PFSK-1 (cell line): ENCODE measurements around the gene DTWD2.

Source experiments
- FOXP2 ChIP-seq: optimal IDR thresholded peaks from 2 replicates; pipeline ENCODE3; 2011; ENCODE audit warnings: borderline replicate concordance, control low read depth, inconsistent platforms; ENCODE audit not compliant: insufficient read depth; ENCODE audit errors: extremely low read length, extremely low read depth
- POLR2AphosphoS5 ChIP-seq: IDR thresholded peaks from 2 replicates; pipeline ENCODE4 v1.6.1; 2012; ENCODE audit warnings: low read depth, mild to moderate bottlenecking, control low read depth, low read length, moderate library complexity
- REST ChIP-seq, 2 experiments: IDR thresholded peaks; 2 replicates each; pipeline versions ENCODE4 v1.6.1 to v1.8.0; 2011 to 2012; ENCODE audit warnings: low read depth in 2 of 2, low read length in 2 of 2, control low read depth in 1 of 2, inconsistent platforms in 1 of 2, mild to moderate bottlenecking in 1 of 2, moderate library complexity in 1 of 2; ENCODE audit not compliant: insufficient read depth in 1 of 2
- SIN3A ChIP-seq: IDR thresholded peaks from 2 replicates; pipeline ENCODE4 v1.6.1; 2012; ENCODE audit warnings: mild to moderate bottlenecking, low read length, moderate library complexity, borderline replicate concordance; ENCODE audit not compliant: insufficient read depth
- TAF1 ChIP-seq: IDR thresholded peaks from 2 replicates; pipeline ENCODE4 v1.6.1; 2012; ENCODE audit warnings: low read length, control low read depth, borderline replicate concordance; ENCODE audit not compliant: insufficient read depth

DTWD2 gene

GRCh38 chr5:118980017-118980416, 8.3 kb downstream of the DTWD2 start:
- TF ChIP-seq REST (IDR thresholded peaks at IDR 0.05; ENCODE audit: insufficient read depth in 1 of 2, low read depth in 2 of 2, low read length in 2 of 2) (no peak), POLR2AphosphoS5 (no peak), SIN3A (no peak), FOXP2 (no peak), TAF1 (no peak)

- TF ChIP-seq POLR2AphosphoS5 (no peak), SIN3A (no peak), REST (IDR thresholded peaks at IDR 0.05; ENCODE audit: insufficient read depth in 1 of 2, low read depth in 2 of 2, low read length in 2 of 2) (no peak), FOXP2 (no peak), TAF1 (no peak)
Observed at GRCh38 chr5:118968925-118969375, 19.4 kb downstream of the DTWD2 start.

- no peak for TF ChIP-seq POLR2AphosphoS5
- no peak for TF ChIP-seq SIN3A
- no peak for TF ChIP-seq TAF1
- TF ChIP-seq REST (IDR thresholded peaks at IDR 0.05; ENCODE audit: insufficient read depth in 1 of 2, low read depth in 2 of 2, low read length in 2 of 2) = no peak
- no peak for TF ChIP-seq FOXP2
Observed at GRCh38 chr5:118968406-118968911, 19.9 kb downstream of the DTWD2 start.

GRCh38 chr5:118967059-118967508, 21.3 kb downstream of the DTWD2 start:
- TF ChIP-seq TAF1 (no peak), POLR2AphosphoS5 (no peak), REST (IDR thresholded peaks at IDR 0.05; ENCODE audit: insufficient read depth in 1 of 2, low read depth in 2 of 2, low read length in 2 of 2) (no peak), SIN3A (no peak), FOXP2 (no peak)

GRCh38 chr5:118965890-118966289, 22.5 kb downstream of the DTWD2 start:
- no peak for TF ChIP-seq SIN3A
- no peak for TF ChIP-seq TAF1
- TF ChIP-seq FOXP2 = no peak
- no peak for TF ChIP-seq REST (IDR thresholded peaks at IDR 0.05; ENCODE audit: insufficient read depth in 1 of 2, low read depth in 2 of 2, low read length in 2 of 2)
- TF ChIP-seq POLR2AphosphoS5 = no peak
